ENCODE data around the gene PHLDB2. TPM values are rescaled to one million over a fixed set of nuclear protein-coding genes. Genes with fewer than 3 reads are reported as not detected.

PHLDB2 gene
- total and polyA plus RNA-seq, 2 of the 4 experiments (the other 2 are of a cell fraction): 10.6 to 28.7 TPM

DNA sequence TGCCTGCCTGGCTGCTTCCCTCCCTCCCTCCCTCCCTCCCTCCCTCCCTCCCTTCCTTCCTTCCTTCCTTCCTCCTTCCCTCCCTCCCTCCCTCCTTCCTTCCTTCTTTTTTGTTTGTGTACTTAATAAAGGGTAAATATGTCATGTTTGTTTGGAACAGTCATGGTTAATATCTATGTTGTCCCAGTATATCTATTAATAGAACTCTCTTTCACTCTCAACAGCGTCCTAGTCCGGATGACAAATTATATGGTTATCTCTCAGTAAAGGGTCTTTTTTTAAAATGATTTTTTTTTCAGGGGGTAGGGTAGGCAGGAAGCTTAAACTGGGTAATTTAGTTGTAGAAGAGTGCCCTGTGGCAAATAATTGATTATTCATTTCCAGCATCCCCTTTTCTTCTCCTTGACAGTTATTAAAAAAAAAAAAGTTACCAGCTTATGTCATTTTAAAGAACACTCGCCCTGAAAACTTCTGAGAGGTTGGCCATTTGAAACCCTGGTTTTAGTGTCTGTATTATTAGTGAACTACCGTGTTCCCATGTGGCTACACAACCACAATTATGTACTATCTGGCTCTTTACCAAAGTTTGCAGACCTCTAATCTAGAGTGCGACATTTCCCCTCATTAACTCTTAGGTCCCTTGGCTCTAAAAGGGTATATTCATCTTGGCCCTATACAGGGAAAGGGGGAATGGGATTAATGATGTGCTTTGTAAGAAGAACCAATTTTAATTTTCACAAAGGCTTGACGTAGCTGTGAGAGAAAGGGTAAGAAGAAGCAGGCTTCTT, 153.3 kb downstream of the PHLDB2 start:
- no peak overlapping the region for H3K14ac ChIP-seq (replicated peaks; ENCODE audit: low read depth, low read length)
- no peak overlapping the region for H2AK9ac ChIP-seq (replicated peaks; ENCODE audit: low read depth, low read length, poor library complexity)
- BruUV-seq (replicated peaks): no TSS peak
- no peak overlapping the region for H3K9ac ChIP-seq (ENCODE audit: low read depth, low read length)
- intact Hi-C loops (cut with micrococcal nuclease): no loop called here
- H2BK5ac ChIP-seq (ENCODE audit: low read depth, low read length, poor library complexity, severe bottlenecking): no peak overlapping the region
- no peak overlapping the region for H4K91ac ChIP-seq (ENCODE audit: insufficient read depth, low read depth, low read length)
- no peak for ATAC-seq (ENCODE audit: low read depth)
- no peak overlapping the region for H2BK15ac ChIP-seq (ENCODE audit: low read depth, low read length)
- no peak overlapping the region for H3K4me3 ChIP-seq (ENCODE audit: insufficient read depth, low read depth, low read length)
- 100% methylated on average over 1 of the region's 6 CpGs; no CpG with 5 or more reads in 1 of the 2 experiments for WGBS, 2 experiments (ENCODE audit: extremely low coverage in 2 of 2, insufficient read length in 1 of 2)
- no peaks in the 10 kb centered on the region for H3K27me3 ChIP-seq (ENCODE audit: control insufficient read depth, insufficient read depth, low read length)
- DNase-seq: no peak
- H4K8ac ChIP-seq (ENCODE audit: low read depth in 2 of 2, low read length in 2 of 2): no peak overlapping the region
- no peaks in the 10 kb centered on the region for H3K9me3 ChIP-seq (ENCODE audit: control insufficient read depth, insufficient read depth, low read length)
- H3K79me1 ChIP-seq (ENCODE audit: low read depth in 1 of 2, low read length in 2 of 2): no peaks in the 10 kb centered on the region
- no peak for TF ChIP-seq CEBPB (IDR thresholded peaks at IDR 0.05; ENCODE audit: low read depth, low read length)
- no peak for TF ChIP-seq RAD21 (IDR thresholded peaks at IDR 0.05; ENCODE audit: low read length)
- no peak for TF ChIP-seq CHD1 (IDR thresholded peaks at IDR 0.05; ENCODE audit: low read depth, low read length)
- no peak for TF ChIP-seq BHLHE40 (IDR thresholded peaks at IDR 0.05; ENCODE audit: low read depth, low read length)
- TF ChIP-seq, protein P1, sequence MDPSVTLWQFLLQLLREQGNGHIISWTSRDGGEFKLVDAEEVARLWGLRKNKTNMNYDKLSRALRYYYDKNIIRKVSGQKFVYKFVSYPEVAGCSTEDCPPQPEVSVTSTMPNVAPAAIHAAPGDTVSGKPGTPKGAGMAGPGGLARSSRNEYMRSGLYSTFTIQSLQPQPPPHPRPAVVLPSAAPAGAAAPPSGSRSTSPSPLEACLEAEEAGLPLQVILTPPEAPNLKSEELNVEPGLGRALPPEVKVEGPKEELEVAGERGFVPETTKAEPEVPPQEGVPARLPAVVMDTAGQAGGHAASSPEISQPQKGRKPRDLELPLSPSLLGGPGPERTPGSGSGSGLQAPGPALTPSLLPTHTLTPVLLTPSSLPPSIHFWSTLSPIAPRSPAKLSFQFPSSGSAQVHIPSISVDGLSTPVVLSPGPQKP (IDR thresholded peaks at IDR 0.05; ENCODE audit: borderline replicate concordance, low read depth, low read length): no peak
- TF ChIP-seq NFE2L2 (IDR thresholded peaks at IDR 0.05; ENCODE audit: low read depth, low read length): no peak
- TF ChIP-seq POLR2A (IDR thresholded peaks at IDR 0.05; ENCODE audit: low read depth, low read length): no peak
- TF ChIP-seq, protein P2, sequence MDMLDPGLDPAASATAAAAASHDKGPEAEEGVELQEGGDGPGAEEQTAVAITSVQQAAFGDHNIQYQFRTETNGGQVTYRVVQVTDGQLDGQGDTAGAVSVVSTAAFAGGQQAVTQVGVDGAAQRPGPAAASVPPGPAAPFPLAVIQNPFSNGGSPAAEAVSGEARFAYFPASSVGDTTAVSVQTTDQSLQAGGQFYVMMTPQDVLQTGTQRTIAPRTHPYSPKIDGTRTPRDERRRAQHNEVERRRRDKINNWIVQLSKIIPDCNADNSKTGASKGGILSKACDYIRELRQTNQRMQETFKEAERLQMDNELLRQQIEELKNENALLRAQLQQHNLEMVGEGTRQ (IDR thresholded peaks at IDR 0.05; ENCODE audit: low read depth, low read length): no peak
- TF ChIP-seq, protein P3, sequence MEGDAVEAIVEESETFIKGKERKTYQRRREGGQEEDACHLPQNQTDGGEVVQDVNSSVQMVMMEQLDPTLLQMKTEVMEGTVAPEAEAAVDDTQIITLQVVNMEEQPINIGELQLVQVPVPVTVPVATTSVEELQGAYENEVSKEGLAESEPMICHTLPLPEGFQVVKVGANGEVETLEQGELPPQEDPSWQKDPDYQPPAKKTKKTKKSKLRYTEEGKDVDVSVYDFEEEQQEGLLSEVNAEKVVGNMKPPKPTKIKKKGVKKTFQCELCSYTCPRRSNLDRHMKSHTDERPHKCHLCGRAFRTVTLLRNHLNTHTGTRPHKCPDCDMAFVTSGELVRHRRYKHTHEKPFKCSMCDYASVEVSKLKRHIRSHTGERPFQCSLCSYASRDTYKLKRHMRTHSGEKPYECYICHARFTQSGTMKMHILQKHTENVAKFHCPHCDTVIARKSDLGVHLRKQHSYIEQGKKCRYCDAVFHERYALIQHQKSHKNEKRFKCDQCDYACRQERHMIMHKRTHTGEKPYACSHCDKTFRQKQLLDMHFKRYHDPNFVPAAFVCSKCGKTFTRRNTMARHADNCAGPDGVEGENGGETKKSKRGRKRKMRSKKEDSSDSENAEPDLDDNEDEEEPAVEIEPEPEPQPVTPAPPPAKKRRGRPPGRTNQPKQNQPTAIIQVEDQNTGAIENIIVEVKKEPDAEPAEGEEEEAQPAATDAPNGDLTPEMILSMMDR (conservative IDR thresholded peaks at IDR 0.05; ENCODE audit: low read depth, low read length): no peak
- TF ChIP-seq RFX5 (IDR thresholded peaks at IDR 0.05; ENCODE audit: low read depth, low read length): no peak
- TF ChIP-seq SMC3 (IDR thresholded peaks at IDR 0.05; ENCODE audit: low read depth, low read length): no peak
- no peak for TF ChIP-seq MXI1 (IDR thresholded peaks at IDR 0.05; ENCODE audit: borderline replicate concordance, low read depth, low read length)
- TF ChIP-seq MAZ (IDR thresholded peaks at IDR 0.05; ENCODE audit: borderline replicate concordance, low read depth, low read length): no peak
- no peak for TF ChIP-seq RCOR1 (IDR thresholded peaks at IDR 0.05; ENCODE audit: insufficient replicate concordance, low read length)
- no peak for TF ChIP-seq FOS (IDR thresholded peaks at IDR 0.05; ENCODE audit: low read depth, low read length)
- H2AK5ac ChIP-seq (ENCODE audit: low read depth, low read length): no peak overlapping the region
- ChIA-PET POLR2A (ENCODE audit: unreplicated experiment) (no interaction called here), CTCF (interaction anchor here (0.7 to 3.1 kb wide), 7 partner anchors 18 to 292 kb away, joined by 3 to 17 read pairs (median 6); no protein-coding TSS in a partner anchor)
- dilution Hi-C loops (cut with HindIII; ENCODE audit: low sequenced_read_pairs, unreplicated experiment): no loop called here
- no peak overlapping the region for H2AFZ ChIP-seq (replicated peaks; ENCODE audit: low read length, poor library complexity)
- H3K4me2 ChIP-seq (ENCODE audit: low read depth, low read length): no peak overlapping the region
- peaks cover 8% of the 10 kb centered on the region for H3K4me1 ChIP-seq (ENCODE audit: control insufficient read depth, insufficient read depth, low read length)
- H2BK120ac ChIP-seq (ENCODE audit: low read depth, low read length): no peak overlapping the region
- in situ Hi-C loops (cut with MboI; ENCODE audit: low sequenced_read_pairs): no loop called here
- no peak overlapping the region for H3K18ac ChIP-seq (ENCODE audit: low read depth, low read length)
- no peak overlapping the region for H3K23ac ChIP-seq (ENCODE audit: low read depth, low read length)
- no peak overlapping the region for H3K4ac ChIP-seq (ENCODE audit: low read depth, low read length)
- H3K36me3 ChIP-seq (ENCODE audit: control insufficient read depth, insufficient read depth, low read length): no peaks in the 10 kb centered on the region
- H3K56ac ChIP-seq (ENCODE audit: extremely low read depth, insufficient read depth, low read length): no peak overlapping the region
- no peaks in the 10 kb centered on the region for H3K9me1 ChIP-seq (ENCODE audit: insufficient read depth, low read length)
- H4K20me1 ChIP-seq (ENCODE audit: insufficient read depth, low read length): no peaks in the 10 kb centered on the region
- H3K27ac ChIP-seq (ENCODE audit: insufficient read depth, low read length): no peak overlapping the region
- no peak overlapping the region for H4K5ac ChIP-seq (ENCODE audit: low read depth, low read length)
- H2BK20ac ChIP-seq (ENCODE audit: low read depth, low read length): no peak overlapping the region

Data from IMR-90 (cell line).